Measurements from ENCODE around the gene TNIP3.

Gene TNIP3

DNA sequence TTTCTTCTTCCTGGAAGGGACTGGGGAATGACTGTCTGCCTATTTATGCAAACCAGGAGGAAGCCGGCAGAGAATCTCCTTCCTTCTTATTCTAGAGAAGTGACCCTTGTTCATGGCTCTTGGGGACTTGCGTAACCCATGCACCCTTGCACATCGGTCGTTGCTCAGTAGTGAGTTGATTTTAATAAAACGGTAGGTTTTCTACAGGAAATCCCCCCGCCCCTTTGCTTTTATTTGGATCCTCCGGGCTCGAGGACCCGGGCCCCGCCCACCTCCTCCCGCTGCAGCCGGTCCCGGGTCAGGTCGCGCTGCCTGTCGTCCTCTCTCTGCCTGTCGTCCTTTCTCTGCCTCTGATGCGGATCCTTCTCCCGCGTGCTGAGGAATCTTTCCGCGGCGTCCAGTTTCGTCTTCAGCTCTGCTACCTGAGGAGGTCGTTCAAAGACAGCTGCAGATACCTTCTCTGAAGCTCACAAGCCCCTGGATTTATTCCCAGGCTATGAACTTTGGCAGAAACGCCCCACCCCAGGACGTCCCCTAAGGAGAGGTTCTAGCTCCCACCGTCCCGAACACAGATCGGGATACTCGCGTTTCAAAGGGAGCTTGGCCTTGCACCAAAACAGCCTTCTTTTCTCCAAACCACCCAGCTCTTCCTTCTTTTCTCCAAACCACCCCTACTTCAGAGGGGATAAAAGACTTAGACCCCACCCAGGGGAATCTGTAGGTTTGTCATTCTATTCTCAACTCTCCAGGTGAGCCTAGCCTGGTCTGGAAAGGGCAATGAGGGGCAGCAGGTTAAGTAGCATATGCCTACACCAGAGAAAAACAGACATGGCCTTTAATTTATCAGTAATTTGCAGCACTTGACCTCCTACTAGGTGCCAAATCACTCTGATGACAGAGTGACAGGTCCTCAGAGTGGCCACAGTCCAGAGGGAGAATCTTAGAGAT, 7.0 kb downstream of the TNIP3 start:
- no peak for TF ChIP-seq SIN3A (IDR thresholded peaks at IDR 0.05; ENCODE audit: borderline replicate concordance, insufficient read depth, low read length)
- no peak for TF ChIP-seq TAF1 (IDR thresholded peaks at IDR 0.05; ENCODE audit: borderline replicate concordance, insufficient read depth, low read length)
- TF ChIP-seq, protein P1, sequence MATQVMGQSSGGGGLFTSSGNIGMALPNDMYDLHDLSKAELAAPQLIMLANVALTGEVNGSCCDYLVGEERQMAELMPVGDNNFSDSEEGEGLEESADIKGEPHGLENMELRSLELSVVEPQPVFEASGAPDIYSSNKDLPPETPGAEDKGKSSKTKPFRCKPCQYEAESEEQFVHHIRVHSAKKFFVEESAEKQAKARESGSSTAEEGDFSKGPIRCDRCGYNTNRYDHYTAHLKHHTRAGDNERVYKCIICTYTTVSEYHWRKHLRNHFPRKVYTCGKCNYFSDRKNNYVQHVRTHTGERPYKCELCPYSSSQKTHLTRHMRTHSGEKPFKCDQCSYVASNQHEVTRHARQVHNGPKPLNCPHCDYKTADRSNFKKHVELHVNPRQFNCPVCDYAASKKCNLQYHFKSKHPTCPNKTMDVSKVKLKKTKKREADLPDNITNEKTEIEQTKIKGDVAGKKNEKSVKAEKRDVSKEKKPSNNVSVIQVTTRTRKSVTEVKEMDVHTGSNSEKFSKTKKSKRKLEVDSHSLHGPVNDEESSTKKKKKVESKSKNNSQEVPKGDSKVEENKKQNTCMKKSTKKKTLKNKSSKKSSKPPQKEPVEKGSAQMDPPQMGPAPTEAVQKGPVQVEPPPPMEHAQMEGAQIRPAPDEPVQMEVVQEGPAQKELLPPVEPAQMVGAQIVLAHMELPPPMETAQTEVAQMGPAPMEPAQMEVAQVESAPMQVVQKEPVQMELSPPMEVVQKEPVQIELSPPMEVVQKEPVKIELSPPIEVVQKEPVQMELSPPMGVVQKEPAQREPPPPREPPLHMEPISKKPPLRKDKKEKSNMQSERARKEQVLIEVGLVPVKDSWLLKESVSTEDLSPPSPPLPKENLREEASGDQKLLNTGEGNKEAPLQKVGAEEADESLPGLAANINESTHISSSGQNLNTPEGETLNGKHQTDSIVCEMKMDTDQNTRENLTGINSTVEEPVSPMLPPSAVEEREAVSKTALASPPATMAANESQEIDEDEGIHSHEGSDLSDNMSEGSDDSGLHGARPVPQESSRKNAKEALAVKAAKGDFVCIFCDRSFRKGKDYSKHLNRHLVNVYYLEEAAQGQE (IDR thresholded peaks at IDR 0.05; ENCODE audit: insufficient read depth in 1 of 2, low read depth in 2 of 2, low read length in 2 of 2): no peak
- no peak for TF ChIP-seq POLR2AphosphoS5 (IDR thresholded peaks at IDR 0.05; ENCODE audit: low read depth, low read length)
- TF ChIP-seq FOXP2 (optimal IDR thresholded peaks at IDR 0.05; ENCODE audit: borderline replicate concordance, extremely low read depth, extremely low read length, insufficient read depth): no peak

DNA sequence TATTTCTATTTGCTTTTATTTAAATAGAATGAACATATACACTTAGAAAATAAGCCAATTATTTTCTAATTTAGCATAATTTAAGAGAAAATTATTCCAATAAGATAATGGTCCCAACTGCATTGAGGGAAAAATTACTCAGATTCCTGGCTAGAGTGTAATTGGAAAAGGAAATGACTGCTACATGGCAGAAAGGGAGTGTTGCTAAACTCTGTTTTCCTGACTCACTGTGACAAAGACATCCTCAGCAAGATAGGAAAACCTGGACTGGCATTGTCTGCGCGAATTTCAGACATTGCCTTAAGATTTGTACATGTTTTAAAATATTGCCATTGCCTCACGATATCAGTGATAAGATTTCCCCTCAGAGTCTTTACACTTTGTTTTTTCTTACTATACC, 8.2 kb downstream of the TNIP3 start:
- no peak for TF ChIP-seq SIN3A (IDR thresholded peaks at IDR 0.05; ENCODE audit: borderline replicate concordance, insufficient read depth, low read length)
- no peak for TF ChIP-seq TAF1 (IDR thresholded peaks at IDR 0.05; ENCODE audit: borderline replicate concordance, insufficient read depth, low read length)
- TF ChIP-seq POLR2AphosphoS5 (IDR thresholded peaks at IDR 0.05; ENCODE audit: low read depth, low read length): no peak
- TF ChIP-seq FOXP2 (optimal IDR thresholded peaks at IDR 0.05; ENCODE audit: borderline replicate concordance, extremely low read depth, extremely low read length, insufficient read depth): no peak
- TF ChIP-seq, protein P1 (IDR thresholded peaks at IDR 0.05; ENCODE audit: insufficient read depth in 1 of 2, low read depth in 2 of 2, low read length in 2 of 2): no peak

DNA sequence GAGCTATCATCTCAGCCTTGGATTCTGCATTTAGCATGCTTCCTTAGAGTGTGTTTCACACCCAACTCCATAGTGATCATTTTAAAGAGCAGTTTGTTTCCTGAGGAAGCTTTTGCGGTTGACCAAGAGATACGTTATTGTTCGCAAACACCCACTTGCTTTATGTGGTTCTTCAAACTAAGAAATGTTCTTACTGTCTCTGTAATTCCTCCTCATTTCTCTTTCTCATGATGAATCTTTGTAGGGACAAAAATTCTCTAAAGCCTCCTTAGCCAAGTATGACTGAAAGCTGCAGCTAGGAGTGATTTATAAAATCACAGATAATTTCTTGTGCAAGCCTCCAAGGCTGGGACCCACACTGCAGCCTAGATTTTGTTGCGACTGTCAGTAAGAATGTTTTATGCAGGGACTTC, 10.0 kb downstream of the TNIP3 start:
- TF ChIP-seq POLR2AphosphoS5 (IDR thresholded peaks at IDR 0.05; ENCODE audit: low read depth, low read length): no peak
- no peak for TF ChIP-seq FOXP2 (optimal IDR thresholded peaks at IDR 0.05; ENCODE audit: borderline replicate concordance, extremely low read depth, extremely low read length, insufficient read depth)
- TF ChIP-seq SIN3A (IDR thresholded peaks at IDR 0.05; ENCODE audit: borderline replicate concordance, insufficient read depth, low read length): no peak
- TF ChIP-seq, protein P1 (IDR thresholded peaks at IDR 0.05; ENCODE audit: insufficient read depth in 1 of 2, low read depth in 2 of 2, low read length in 2 of 2): no peak
- no peak for TF ChIP-seq TAF1 (IDR thresholded peaks at IDR 0.05; ENCODE audit: borderline replicate concordance, insufficient read depth, low read length)

DNA sequence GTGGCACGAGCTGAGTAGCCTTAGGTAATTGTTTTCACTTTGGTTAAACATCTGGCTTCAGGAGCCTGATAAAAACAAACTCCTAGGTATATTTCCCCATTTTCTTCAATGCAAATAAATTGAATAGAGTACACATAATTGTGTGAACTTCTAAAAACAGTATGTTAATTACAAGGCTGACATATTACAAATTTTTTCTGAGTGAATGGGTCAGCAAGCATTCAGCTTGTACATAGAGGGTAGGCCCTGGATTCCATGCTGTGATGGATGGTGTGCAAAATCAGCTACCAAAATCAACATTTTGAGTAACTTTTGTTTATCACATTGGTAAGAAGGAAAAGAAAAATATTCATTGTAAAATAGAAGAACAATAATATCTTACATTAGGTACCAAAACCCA, 12.2 kb downstream of the TNIP3 start:
- no peak for TF ChIP-seq POLR2AphosphoS5 (IDR thresholded peaks at IDR 0.05; ENCODE audit: low read depth, low read length)
- no peak for TF ChIP-seq FOXP2 (optimal IDR thresholded peaks at IDR 0.05; ENCODE audit: borderline replicate concordance, extremely low read depth, extremely low read length, insufficient read depth)
- TF ChIP-seq TAF1 (IDR thresholded peaks at IDR 0.05; ENCODE audit: borderline replicate concordance, insufficient read depth, low read length): no peak
- no peak for TF ChIP-seq SIN3A (IDR thresholded peaks at IDR 0.05; ENCODE audit: borderline replicate concordance, insufficient read depth, low read length)
- TF ChIP-seq, protein P1 (IDR thresholded peaks at IDR 0.05; ENCODE audit: insufficient read depth in 1 of 2, low read depth in 2 of 2, low read length in 2 of 2): no peak

Measured in PFSK-1 (cell line).